ENCODE data around the gene LPCAT1. TPM values are rescaled to one million over a fixed set of nuclear protein-coding genes. Genes with fewer than 3 reads are reported as not detected.

The LPCAT1 gene
- total and polyA plus RNA-seq, 2 of the 4 experiments (the other 2 are of a cell fraction) = 17.7 to 33.6 TPM

DNA sequence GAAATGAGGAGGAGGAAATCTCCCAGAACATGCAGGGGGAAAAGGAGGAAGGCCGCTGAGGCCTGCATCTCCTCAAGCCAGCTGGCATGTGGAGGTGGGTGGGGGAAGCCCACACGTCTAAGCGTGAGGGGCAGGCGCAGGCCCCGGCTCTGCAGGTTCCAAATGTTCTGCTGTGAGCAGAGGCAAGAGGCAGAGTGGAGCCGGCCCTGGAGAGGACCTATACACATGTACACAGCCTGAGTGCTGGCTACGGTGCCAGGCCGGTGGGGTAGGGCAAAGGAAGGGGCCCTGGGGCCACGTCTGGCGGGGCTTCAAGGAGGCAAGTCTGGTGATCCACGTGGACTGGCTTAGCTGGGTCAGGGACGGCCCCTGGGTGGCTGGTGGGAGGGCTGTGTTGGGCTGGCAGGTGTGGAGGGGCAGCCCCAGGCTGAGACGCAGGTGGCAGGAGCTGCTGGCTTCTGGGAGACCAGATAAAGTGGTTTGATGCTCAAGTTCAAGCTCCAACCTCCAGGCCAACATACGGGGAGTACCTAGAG lies 26.4 kb downstream of the LPCAT1 start:
- in situ Hi-C loops (cut with MboI; ENCODE audit: low sequenced_read_pairs) (no loop called here), dilution Hi-C loops (cut with HindIII; ENCODE audit: low sequenced_read_pairs, unreplicated experiment) (no loop called here), intact Hi-C loops (cut with micrococcal nuclease) (no loop called here)
- no peak overlapping the region for H4K5ac ChIP-seq (ENCODE audit: low read depth, low read length)
- peaks cover 48% of the 10 kb centered on the region for H3K36me3 ChIP-seq (ENCODE audit: control insufficient read depth, insufficient read depth, low read length)
- ATAC-seq (ENCODE audit: low read depth) (no peak), DNase-seq (no peak)
- ChIA-PET POLR2A (ENCODE audit: unreplicated experiment) (no interaction called here), CTCF (no interaction called here)
- no peak overlapping the region for H2AK9ac ChIP-seq (replicated peaks; ENCODE audit: low read depth, low read length, poor library complexity)
- H3K4ac ChIP-seq (ENCODE audit: low read depth, low read length) = no peak overlapping the region
- no peak overlapping the region for H4K8ac ChIP-seq (ENCODE audit: low read depth in 2 of 2, low read length in 2 of 2)
- no peaks in the 10 kb centered on the region for H3K9me3 ChIP-seq (ENCODE audit: control insufficient read depth, insufficient read depth, low read length)
- H2BK20ac ChIP-seq (ENCODE audit: low read depth, low read length) = no peak overlapping the region
- H2BK120ac ChIP-seq (ENCODE audit: low read depth, low read length) = no peak overlapping the region
- no peak overlapping the region for H3K4me2 ChIP-seq (ENCODE audit: low read depth, low read length)
- peaks cover 10% of the 10 kb centered on the region for H3K9me1 ChIP-seq (ENCODE audit: insufficient read depth, low read length)
- no peak overlapping the region for H3K27ac ChIP-seq (ENCODE audit: insufficient read depth, low read length)
- H2AFZ ChIP-seq (replicated peaks; ENCODE audit: low read length, poor library complexity) = no peak overlapping the region
- H4K20me1 ChIP-seq (ENCODE audit: insufficient read depth, low read length) = peaks cover 75% of the 10 kb centered on the region
- H3K79me1 ChIP-seq (ENCODE audit: low read depth in 1 of 2, low read length in 2 of 2) = peaks cover 18 to 47% of the 10 kb centered on the region in 2 experiments
- no peak overlapping the region for H2AK5ac ChIP-seq (ENCODE audit: low read depth, low read length)
- H3K4me1 ChIP-seq (ENCODE audit: control insufficient read depth, insufficient read depth, low read length) = no peaks in the 10 kb centered on the region
- H3K27me3 ChIP-seq (ENCODE audit: control insufficient read depth, insufficient read depth, low read length) = no peaks in the 10 kb centered on the region
- H3K9ac ChIP-seq (ENCODE audit: low read depth, low read length) = no peak overlapping the region
- H3K18ac ChIP-seq (ENCODE audit: low read depth, low read length) = no peak overlapping the region
- BruUV-seq (replicated peaks) = no TSS peak
- H4K91ac ChIP-seq (ENCODE audit: insufficient read depth, low read depth, low read length) = no peak overlapping the region
- H3K4me3 ChIP-seq (ENCODE audit: insufficient read depth, low read depth, low read length) = no peak overlapping the region
- no peak overlapping the region for H2BK5ac ChIP-seq (ENCODE audit: low read depth, low read length, poor library complexity, severe bottlenecking)
- no peak overlapping the region for H3K23ac ChIP-seq (ENCODE audit: low read depth, low read length)
- no peak overlapping the region for H2BK15ac ChIP-seq (ENCODE audit: low read depth, low read length)
- no peak overlapping the region for H3K14ac ChIP-seq (replicated peaks; ENCODE audit: low read depth, low read length)
- TF ChIP-seq RAD21 (IDR thresholded peaks at IDR 0.05; ENCODE audit: low read length) = no peak
- no peak for TF ChIP-seq FOS (IDR thresholded peaks at IDR 0.05; ENCODE audit: low read depth, low read length)
- TF ChIP-seq RCOR1 (IDR thresholded peaks at IDR 0.05; ENCODE audit: insufficient replicate concordance, low read length) = no peak
- TF ChIP-seq NFE2L2 (IDR thresholded peaks at IDR 0.05; ENCODE audit: low read depth, low read length) = no peak
- TF ChIP-seq CEBPB (IDR thresholded peaks at IDR 0.05; ENCODE audit: low read depth, low read length) = no peak
- TF ChIP-seq MAFK (IDR thresholded peaks at IDR 0.05; ENCODE audit: low read depth, low read length) = no peak
- TF ChIP-seq, protein P1, sequence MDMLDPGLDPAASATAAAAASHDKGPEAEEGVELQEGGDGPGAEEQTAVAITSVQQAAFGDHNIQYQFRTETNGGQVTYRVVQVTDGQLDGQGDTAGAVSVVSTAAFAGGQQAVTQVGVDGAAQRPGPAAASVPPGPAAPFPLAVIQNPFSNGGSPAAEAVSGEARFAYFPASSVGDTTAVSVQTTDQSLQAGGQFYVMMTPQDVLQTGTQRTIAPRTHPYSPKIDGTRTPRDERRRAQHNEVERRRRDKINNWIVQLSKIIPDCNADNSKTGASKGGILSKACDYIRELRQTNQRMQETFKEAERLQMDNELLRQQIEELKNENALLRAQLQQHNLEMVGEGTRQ (IDR thresholded peaks at IDR 0.05; ENCODE audit: low read depth, low read length) = no peak
- TF ChIP-seq, protein P2, sequence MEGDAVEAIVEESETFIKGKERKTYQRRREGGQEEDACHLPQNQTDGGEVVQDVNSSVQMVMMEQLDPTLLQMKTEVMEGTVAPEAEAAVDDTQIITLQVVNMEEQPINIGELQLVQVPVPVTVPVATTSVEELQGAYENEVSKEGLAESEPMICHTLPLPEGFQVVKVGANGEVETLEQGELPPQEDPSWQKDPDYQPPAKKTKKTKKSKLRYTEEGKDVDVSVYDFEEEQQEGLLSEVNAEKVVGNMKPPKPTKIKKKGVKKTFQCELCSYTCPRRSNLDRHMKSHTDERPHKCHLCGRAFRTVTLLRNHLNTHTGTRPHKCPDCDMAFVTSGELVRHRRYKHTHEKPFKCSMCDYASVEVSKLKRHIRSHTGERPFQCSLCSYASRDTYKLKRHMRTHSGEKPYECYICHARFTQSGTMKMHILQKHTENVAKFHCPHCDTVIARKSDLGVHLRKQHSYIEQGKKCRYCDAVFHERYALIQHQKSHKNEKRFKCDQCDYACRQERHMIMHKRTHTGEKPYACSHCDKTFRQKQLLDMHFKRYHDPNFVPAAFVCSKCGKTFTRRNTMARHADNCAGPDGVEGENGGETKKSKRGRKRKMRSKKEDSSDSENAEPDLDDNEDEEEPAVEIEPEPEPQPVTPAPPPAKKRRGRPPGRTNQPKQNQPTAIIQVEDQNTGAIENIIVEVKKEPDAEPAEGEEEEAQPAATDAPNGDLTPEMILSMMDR (conservative IDR thresholded peaks at IDR 0.05; ENCODE audit: low read depth, low read length) = no peak
- WGBS, 2 experiments (ENCODE audit: extremely low coverage in 2 of 2, insufficient read length in 1 of 2) = 92% methylated on average over 9 of the region's 14 CpGs; no CpG with 5 or more reads in 1 of the 2 experiments
- no peak overlapping the region for H3K56ac ChIP-seq (ENCODE audit: extremely low read depth, insufficient read depth, low read length)

Measured in IMR-90 (cell line).